ENCODE measurements around the gene KIF3A. TPM values are rescaled to one million over a fixed set of nuclear protein-coding genes. Genes with fewer than 3 reads are reported as not detected.
A peak's percentile ranks its signal among the peaks of the same experiment; 100 is the strongest.

Gene KIF3A
- total RNA-seq, 1 donor from 2014 or later: 27.6 TPM

DNA sequence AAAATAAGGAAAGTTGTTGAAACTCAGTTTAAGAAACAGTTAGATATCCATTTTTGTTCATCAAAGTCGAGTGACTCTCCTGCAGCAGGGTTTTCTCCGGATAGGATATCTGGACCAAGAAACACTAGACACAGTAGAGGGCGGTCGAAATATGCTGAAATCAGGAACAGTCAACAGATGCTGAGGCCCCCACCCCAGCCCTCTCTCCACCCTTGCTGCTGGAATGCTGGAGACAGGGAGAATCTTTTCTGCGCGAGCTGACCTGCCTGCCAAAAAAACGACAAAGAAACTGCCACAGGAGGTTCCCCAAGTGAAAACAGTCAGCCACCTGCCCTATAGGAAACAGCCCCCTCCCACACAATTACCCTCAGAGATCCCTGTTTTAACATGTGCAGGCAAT is 83.6 kb downstream of the KIF3A start:
- Histone ChIP-seq H3K9ac (no peak overlapping the region), H3K36me3 (no peaks in the 10 kb centered on the region), H3K9me3 (ENCODE audit: low read depth) (no peaks in the 10 kb centered on the region), H3K4me2 (peak overlapping the region; percentile 40), H3K79me2 (ENCODE audit: low read depth) (no peaks in the 10 kb centered on the region), H3F3A (ENCODE audit: low read depth) (no peaks in the 10 kb centered on the region), H4K20me1 (ENCODE audit: low read depth) (no peaks in the 10 kb centered on the region), H3K4me3 (no peak overlapping the region), H2AFZ (replicated peaks) (peak overlapping the region; percentile 32), H3K27me3 (peaks cover 46% of the 10 kb centered on the region), H3K4me1 (peaks cover 10% of the 10 kb centered on the region), H3K27ac (no peak overlapping the region)
- peak; percentile 33 for DNase-seq (ENCODE audit: low spot score)
- no peak overlapping the region for H3K4me3 Mint-ChIP-seq
- H3K36me3 Mint-ChIP-seq: no peaks in the 10 kb centered on the region
- H3K9me3 Mint-ChIP-seq: peaks cover 3% of the 10 kb centered on the region
- H3K27ac Mint-ChIP-seq: no peak overlapping the region
- TF ChIP-seq, protein P1, sequence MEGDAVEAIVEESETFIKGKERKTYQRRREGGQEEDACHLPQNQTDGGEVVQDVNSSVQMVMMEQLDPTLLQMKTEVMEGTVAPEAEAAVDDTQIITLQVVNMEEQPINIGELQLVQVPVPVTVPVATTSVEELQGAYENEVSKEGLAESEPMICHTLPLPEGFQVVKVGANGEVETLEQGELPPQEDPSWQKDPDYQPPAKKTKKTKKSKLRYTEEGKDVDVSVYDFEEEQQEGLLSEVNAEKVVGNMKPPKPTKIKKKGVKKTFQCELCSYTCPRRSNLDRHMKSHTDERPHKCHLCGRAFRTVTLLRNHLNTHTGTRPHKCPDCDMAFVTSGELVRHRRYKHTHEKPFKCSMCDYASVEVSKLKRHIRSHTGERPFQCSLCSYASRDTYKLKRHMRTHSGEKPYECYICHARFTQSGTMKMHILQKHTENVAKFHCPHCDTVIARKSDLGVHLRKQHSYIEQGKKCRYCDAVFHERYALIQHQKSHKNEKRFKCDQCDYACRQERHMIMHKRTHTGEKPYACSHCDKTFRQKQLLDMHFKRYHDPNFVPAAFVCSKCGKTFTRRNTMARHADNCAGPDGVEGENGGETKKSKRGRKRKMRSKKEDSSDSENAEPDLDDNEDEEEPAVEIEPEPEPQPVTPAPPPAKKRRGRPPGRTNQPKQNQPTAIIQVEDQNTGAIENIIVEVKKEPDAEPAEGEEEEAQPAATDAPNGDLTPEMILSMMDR (IDR thresholded peaks at IDR 0.05): no peak
- no peak for TF ChIP-seq EZH2 (IDR thresholded peaks at IDR 0.05)
- H3K4me1 Mint-ChIP-seq: peaks cover 3% of the 10 kb centered on the region
- H3K27me3 Mint-ChIP-seq (ENCODE audit: insufficient read depth, low read depth): peaks cover 33% of the 10 kb centered on the region

DNA sequence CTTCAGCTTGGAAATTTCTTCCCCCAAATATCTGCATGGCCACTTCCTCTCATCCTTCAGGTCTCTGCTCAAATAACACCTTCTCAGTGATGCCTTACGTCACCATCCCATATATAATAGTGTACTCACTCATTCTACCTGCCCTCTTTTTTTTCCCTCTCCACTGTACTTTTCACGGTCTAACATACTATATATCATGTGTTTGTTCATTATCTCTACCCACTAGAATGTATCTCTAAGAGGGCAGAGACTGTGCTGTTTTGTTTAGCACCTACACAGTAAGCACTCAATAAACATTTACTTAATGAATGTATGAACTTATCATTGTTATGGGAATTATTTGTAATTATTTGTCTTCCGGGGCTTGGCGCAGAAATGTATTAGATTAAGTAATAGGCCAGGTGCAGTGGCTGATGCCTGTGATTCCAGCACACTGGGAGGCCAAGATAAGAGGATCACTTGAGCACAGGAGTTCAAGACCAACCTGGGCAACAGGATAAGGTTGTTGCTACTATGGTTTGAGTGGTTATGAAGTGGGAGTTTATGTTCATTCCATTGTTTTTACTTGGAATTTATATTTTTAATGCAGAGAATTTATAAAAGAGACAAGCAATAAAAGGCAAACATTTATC is 85.4 kb downstream of the KIF3A start:
- H3K4me1 ChIP-seq: peaks cover 10% of the 10 kb centered on the region
- no peak overlapping the region for H3K9ac ChIP-seq
- DNase-seq (ENCODE audit: low spot score): no peak

DNA sequence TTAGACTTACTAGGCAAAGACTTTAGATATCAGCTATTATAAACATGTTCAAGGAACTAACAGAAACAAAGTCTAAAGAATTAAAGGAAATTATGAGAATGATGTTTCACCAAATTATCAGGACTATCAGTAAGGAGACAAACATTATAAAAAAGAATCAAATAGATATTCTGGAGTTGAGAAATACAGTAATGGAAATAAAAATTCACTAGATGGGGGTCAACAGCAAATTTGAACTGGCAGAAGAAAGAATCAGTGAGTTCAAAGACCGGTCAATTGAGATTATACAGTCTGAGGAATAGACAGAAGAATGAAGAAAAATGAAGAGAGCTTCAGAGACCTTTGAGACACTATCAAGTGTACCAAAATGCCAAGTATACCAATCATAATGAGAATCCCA is 89.0 kb downstream of the KIF3A start:
- H3K36me3 Mint-ChIP-seq: no peaks in the 10 kb centered on the region
- DNase-seq (ENCODE audit: low spot score): no peak
- no peaks in the 10 kb centered on the region for H3F3A ChIP-seq (ENCODE audit: low read depth)

More for the DNA sequence above, 85.4 kb downstream of the KIF3A start:
- Histone ChIP-seq H2AFZ (replicated peaks) (no peak overlapping the region), H3K36me3 (no peaks in the 10 kb centered on the region), H3K4me2 (no peak overlapping the region), H3K27me3 (peaks cover 37% of the 10 kb centered on the region), H3F3A (ENCODE audit: low read depth) (no peaks in the 10 kb centered on the region), H3K79me2 (ENCODE audit: low read depth) (no peaks in the 10 kb centered on the region), H3K27ac (no peak overlapping the region), H4K20me1 (ENCODE audit: low read depth) (no peaks in the 10 kb centered on the region), H3K9me3 (ENCODE audit: low read depth) (no peaks in the 10 kb centered on the region), H3K4me3 (no peak overlapping the region)
- peaks cover 13% of the 10 kb centered on the region for H3K9me3 Mint-ChIP-seq
- H3K27ac Mint-ChIP-seq: no peak overlapping the region
- no peaks in the 10 kb centered on the region for H3K36me3 Mint-ChIP-seq
- H3K4me3 Mint-ChIP-seq: no peak overlapping the region
- H3K4me1 Mint-ChIP-seq: peaks cover 3% of the 10 kb centered on the region
- TF ChIP-seq EZH2 (IDR thresholded peaks at IDR 0.05): no peak
- TF ChIP-seq, protein P1 (IDR thresholded peaks at IDR 0.05): no peak
- TF ChIP-seq EZH2phosphoT487 (IDR thresholded peaks at IDR 0.05): no peak
- H3K27me3 Mint-ChIP-seq (ENCODE audit: insufficient read depth, low read depth): peaks cover 25% of the 10 kb centered on the region

More for the DNA sequence above, 89.0 kb downstream of the KIF3A start:
- Histone ChIP-seq H2AFZ (replicated peaks) (no peak overlapping the region), H3K36me3 (no peaks in the 10 kb centered on the region), H3K9me3 (ENCODE audit: low read depth) (no peaks in the 10 kb centered on the region), H3K9ac (no peak overlapping the region), H3K4me3 (no peak overlapping the region), H3K79me2 (ENCODE audit: low read depth) (no peaks in the 10 kb centered on the region), H3K4me1 (peaks cover 1% of the 10 kb centered on the region), H3K4me2 (no peak overlapping the region), H3K27me3 (peaks cover under 1% of the 10 kb centered on the region), H4K20me1 (ENCODE audit: low read depth) (no peaks in the 10 kb centered on the region), H3K27ac (no peak overlapping the region)
- Mint-ChIP-seq H3K4me1 (no peaks in the 10 kb centered on the region), H3K27me3 (ENCODE audit: insufficient read depth, low read depth) (peaks cover 1% of the 10 kb centered on the region), H3K27ac (no peak overlapping the region), H3K9me3 (peaks cover 12% of the 10 kb centered on the region), H3K4me3 (no peak overlapping the region)
- TF ChIP-seq EZH2 (IDR thresholded peaks at IDR 0.05) (no peak), EZH2phosphoT487 (IDR thresholded peaks at IDR 0.05) (no peak)
- TF ChIP-seq, protein P1 (IDR thresholded peaks at IDR 0.05): no peak
